OCI-LY3 (cell line): Measurements from ENCODE around the gene CIAO2B.
"Not testable (repeated sequence)": the region's sequence is repeated elsewhere in the genome, so short reads cannot be mapped to it uniquely, and the experiment has no call there.

Experiments
- H2AFZ ChIP-seq: fragments of 200-600, 300-600 bp; shearing (Covaris generic); 2 replicates; pipeline ENCODE4 v1.6.0; 2014; ENCODE audit warnings: antibody characterized with exemption, low read depth, low read length
- H3K27ac ChIP-seq: fragments of 200-600, 300-600 bp; sonication (generic); 2 replicates; pipeline ENCODE4 v1.5.1; 2014; ENCODE audit warnings: mild to moderate bottlenecking, low read length, moderate library complexity, mixed read lengths
- H3K27me3 ChIP-seq: fragments of 200-600, 300-600 bp; sonication (generic); 2 replicates; pipeline ENCODE4 v1.6.1; 2014; ENCODE audit warnings: low read depth, low read length, mixed read lengths
- H3K36me3 ChIP-seq: fragments of 200-600, 300-600 bp; sonication (generic); replicated peaks from 2 replicates; pipeline ENCODE3; 2014; ENCODE audit warnings: low read depth, low read length, mixed read lengths
- H3K4me1 ChIP-seq: fragments of 300-600, 200-600 bp; sonication (generic); 2 replicates; pipeline ENCODE4 v1.6.1; 2014; ENCODE audit warnings: low read length, mixed read lengths
- H3K4me2 ChIP-seq: fragments of 200-600, 300-600 bp; sonication (generic); 2 replicates; pipeline ENCODE4 v1.6.1; 2014; ENCODE audit warnings: low read length, mixed read lengths
- H3K4me3 ChIP-seq: fragments of 300-600, 200-600 bp; sonication (generic); 2 replicates; pipeline ENCODE4 v1.5.1; 2014; ENCODE audit warnings: antibody characterized with exemption, mild to moderate bottlenecking, low read length, moderate library complexity
- H3K79me2 ChIP-seq: fragments of 300-600, 200-600 bp; shearing (Covaris generic); 2 replicates; pipeline ENCODE4 v1.6.1; 2014; ENCODE audit warnings: mild to moderate bottlenecking, low read length, mixed read lengths
- H3K9ac ChIP-seq: fragments of 300-600, 200-600 bp; shearing (Covaris generic); 2 replicates; pipeline ENCODE4 v1.6.0; 2014; ENCODE audit warnings: mild to moderate bottlenecking, low read length, moderate library complexity
- H3K9me3 ChIP-seq: fragments of 200-600, 300-600 bp; shearing (Covaris generic); 2 replicates; pipeline ENCODE4 v1.6.1; 2014; ENCODE audit warnings: low read length, mixed read lengths; ENCODE audit not compliant: insufficient read depth
- H4K20me1 ChIP-seq: fragments of 200-600, 300-600 bp; sonication (generic); 2 replicates; pipeline ENCODE4 v1.6.1; 2016; ENCODE audit warnings: low read length, mixed read lengths; ENCODE audit not compliant: insufficient read depth
- EZH2phosphoT487 ChIP-seq: fragments of 200-600 bp; shearing (Covaris generic); IDR thresholded peaks from 2 replicates; pipeline ENCODE4 v1.6.1; 2018; ENCODE audit warnings: antibody characterized with exemption, mixed run types, low read depth
- TF ChIP-seq, protein P1 (sequence below): fragments of 200-600, 300-600 bp; sonication (generic); IDR thresholded peaks from 2 replicates; pipeline ENCODE4 v1.5.1; 2014; ENCODE audit warnings: antibody characterized with exemption, low read length, low read depth

CIAO2B gene

DNA sequence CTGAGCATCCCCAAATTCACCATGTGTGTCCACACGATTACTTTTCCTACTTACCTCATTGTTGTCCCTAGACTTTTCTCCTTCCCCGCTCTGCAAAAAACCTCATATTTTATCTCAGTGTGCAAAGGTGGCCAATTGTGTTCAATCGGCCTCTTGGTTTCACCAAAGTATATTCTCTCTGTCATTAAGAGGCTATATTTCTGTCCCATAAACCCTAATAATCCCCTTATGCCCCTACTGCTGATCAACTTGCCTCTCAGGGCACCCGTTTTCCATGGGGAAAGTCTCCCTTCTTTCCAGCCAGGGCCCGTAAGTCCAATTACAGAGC, 12.7 kb upstream of the CIAO2B start:
- H3K4me1 ChIP-seq: peaks cover 11% of the 10 kb centered on the region
- H3K27me3 ChIP-seq: peaks cover 5% of the 10 kb centered on the region; the same call in 1 of the 2 replicates
- H3K36me3 ChIP-seq: peaks cover 6% of the 10 kb centered on the region
- no peak overlapping the region for H3K4me3 ChIP-seq
- H4K20me1 ChIP-seq: no peaks in the 10 kb centered on the region
- H3K4me2 ChIP-seq: peak overlapping the region; percentile 80; the same call in 1 of the 2 replicates
- TF ChIP-seq, protein P1, sequence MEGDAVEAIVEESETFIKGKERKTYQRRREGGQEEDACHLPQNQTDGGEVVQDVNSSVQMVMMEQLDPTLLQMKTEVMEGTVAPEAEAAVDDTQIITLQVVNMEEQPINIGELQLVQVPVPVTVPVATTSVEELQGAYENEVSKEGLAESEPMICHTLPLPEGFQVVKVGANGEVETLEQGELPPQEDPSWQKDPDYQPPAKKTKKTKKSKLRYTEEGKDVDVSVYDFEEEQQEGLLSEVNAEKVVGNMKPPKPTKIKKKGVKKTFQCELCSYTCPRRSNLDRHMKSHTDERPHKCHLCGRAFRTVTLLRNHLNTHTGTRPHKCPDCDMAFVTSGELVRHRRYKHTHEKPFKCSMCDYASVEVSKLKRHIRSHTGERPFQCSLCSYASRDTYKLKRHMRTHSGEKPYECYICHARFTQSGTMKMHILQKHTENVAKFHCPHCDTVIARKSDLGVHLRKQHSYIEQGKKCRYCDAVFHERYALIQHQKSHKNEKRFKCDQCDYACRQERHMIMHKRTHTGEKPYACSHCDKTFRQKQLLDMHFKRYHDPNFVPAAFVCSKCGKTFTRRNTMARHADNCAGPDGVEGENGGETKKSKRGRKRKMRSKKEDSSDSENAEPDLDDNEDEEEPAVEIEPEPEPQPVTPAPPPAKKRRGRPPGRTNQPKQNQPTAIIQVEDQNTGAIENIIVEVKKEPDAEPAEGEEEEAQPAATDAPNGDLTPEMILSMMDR: no peak
- no peak for TF ChIP-seq EZH2phosphoT487
- H2AFZ ChIP-seq: peak overlapping the region; percentile 42; the same call in 1 of the 2 replicates
- no peaks in the 10 kb centered on the region for H3K79me2 ChIP-seq
- no peak overlapping the region for H3K9ac ChIP-seq
- H3K27ac ChIP-seq: no peak overlapping the region
- H3K9me3 ChIP-seq: no peaks in the 10 kb centered on the region

DNA sequence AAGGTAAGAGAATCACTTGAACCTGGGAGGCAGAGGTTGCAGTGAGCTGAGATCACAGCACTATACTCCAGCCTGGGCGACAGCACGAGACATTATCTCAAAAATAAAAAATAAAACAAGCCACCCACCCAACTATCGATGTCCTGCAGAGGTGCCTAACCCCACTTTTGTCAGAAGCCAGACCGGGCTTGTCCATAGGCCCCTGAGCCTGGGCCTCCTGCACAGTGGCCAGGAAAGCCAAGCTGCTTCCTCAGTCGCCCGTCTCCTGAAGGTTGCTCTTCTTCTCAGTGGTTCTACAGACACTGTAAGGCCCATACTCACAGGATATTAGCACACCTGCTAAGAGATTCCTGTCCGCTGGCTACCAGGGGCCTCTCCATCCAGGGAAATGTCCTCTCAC, 12.3 kb upstream of the CIAO2B start:
- no peaks in the 10 kb centered on the region for H3K79me2 ChIP-seq
- H3K9me3 ChIP-seq: no peaks in the 10 kb centered on the region
- H3K4me3 ChIP-seq: no peak overlapping the region
- no peak overlapping the region for H3K9ac ChIP-seq
- H3K4me1 ChIP-seq: peaks cover 11% of the 10 kb centered on the region
- H2AFZ ChIP-seq: 0 out of 2 replicates have a peak overlapping the region, but pooled peaks have one; percentile 42
- H3K27me3 ChIP-seq: peaks cover 5% of the 10 kb centered on the region; the same call in 1 of the 2 replicates
- H3K4me2 ChIP-seq: no peak overlapping the region
- H3K27ac ChIP-seq: no peak overlapping the region
- H4K20me1 ChIP-seq: no peaks in the 10 kb centered on the region
- TF ChIP-seq EZH2phosphoT487: no peak
- TF ChIP-seq, protein P1: no peak
- peaks cover 8% of the 10 kb centered on the region for H3K36me3 ChIP-seq

DNA sequence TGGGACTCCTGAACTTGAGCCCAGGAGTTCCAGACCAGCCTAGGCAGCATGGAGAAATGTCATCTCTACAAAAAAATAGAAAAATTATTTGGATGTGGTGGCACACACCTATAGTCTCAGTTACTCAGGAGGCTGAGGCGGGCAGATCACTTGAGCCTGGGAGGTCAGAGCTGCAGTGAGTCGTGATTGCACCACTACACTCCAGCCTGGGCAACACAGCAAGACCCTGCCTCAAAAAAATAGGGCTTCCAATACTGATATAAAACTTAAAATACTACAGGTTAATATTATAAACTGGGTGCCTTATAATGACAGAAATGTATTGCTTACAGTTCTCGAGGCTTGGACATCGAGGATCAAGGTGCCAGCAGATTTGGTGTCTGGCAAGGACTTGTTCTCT, 11.7 kb upstream of the CIAO2B start:
- Histone ChIP-seq H3K4me1 (peaks cover 11% of the 10 kb centered on the region), H3K36me3 (peaks cover 8% of the 10 kb centered on the region), H4K20me1 (no peaks in the 10 kb centered on the region), H3K4me3 (no peak overlapping the region), H3K9me3 (no peaks in the 10 kb centered on the region), H3K79me2 (no peaks in the 10 kb centered on the region), H2AFZ (no peak overlapping the region), H3K27me3 (peaks cover 5% of the 10 kb centered on the region; the same call in 1 of the 2 replicates), H3K4me2 (no peak overlapping the region), H3K9ac (no peak overlapping the region), H3K27ac (no peak overlapping the region)
- TF ChIP-seq, protein P1: no peak
- TF ChIP-seq EZH2phosphoT487: no peak

DNA sequence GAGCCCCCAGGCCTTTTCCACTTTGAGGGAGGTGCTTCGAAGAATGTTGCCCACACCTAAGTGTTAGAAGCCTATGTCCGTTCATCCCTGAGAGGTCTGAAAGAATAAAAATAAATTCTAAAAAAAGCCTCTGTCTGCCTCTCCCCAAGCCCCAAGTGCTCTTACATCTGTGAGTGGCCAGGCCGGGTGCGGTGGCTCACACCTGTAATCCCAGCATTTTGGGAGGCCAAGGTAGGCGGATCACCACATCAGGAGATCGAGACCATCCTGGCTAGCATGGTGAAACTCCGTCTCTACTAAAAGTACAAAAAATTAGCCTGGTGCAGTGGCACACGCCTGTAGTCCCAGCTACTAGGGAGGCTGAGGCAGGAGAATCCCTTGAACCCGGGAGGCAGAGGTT, 10.8 kb upstream of the CIAO2B start:
- H3K36me3 ChIP-seq, H3K27me3 ChIP-seq, H3K9ac ChIP-seq, H3K4me2 ChIP-seq, H3K27ac ChIP-seq, H2AFZ ChIP-seq, H3K4me3 ChIP-seq, H3K9me3 ChIP-seq, H3K79me2 ChIP-seq, H4K20me1 ChIP-seq, H3K4me1 ChIP-seq: not testable (repeated sequence)

DNA sequence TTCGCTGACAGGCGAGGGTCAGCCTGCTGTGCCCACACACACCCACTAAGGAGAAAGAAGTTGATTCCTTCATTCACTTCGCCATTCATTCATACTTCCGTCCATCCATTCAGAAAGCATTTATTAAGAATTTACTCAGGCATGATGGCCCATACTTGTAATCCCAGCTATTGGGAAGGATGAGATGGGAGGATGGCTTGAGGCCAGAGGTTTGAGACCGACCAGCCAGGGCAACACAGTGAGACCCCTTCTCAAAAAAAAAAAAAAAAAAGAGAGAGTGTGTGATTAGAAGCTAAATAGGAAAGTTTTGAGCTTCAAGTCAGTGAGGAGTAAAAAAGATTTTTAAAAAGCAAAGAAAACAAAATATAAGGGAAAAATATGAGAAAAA, 9.8 kb upstream of the CIAO2B start:
- Histone ChIP-seq H3K4me1 (peaks cover 4% of the 10 kb centered on the region; the same call in 1 of the 2 replicates), H3K79me2 (no peaks in the 10 kb centered on the region), H3K9me3 (no peaks in the 10 kb centered on the region), H3K4me2 (no peak overlapping the region), H3K9ac (no peak overlapping the region), H3K36me3 (peaks cover 16% of the 10 kb centered on the region), H4K20me1 (no peaks in the 10 kb centered on the region), H2AFZ (no peak overlapping the region), H3K4me3 (no peak overlapping the region), H3K27me3 (peaks cover 3% of the 10 kb centered on the region; the same call in 1 of the 2 replicates), H3K27ac (no peak overlapping the region)
- TF ChIP-seq, protein P1: no peak
- no peak for TF ChIP-seq EZH2phosphoT487
